ENCODE data around the gene TENM4.
"Not testable (repeated sequence)": the region's sequence is repeated elsewhere in the genome, so short reads cannot be mapped to it uniquely, and the experiment has no call there.

Gene TENM4

DNA sequence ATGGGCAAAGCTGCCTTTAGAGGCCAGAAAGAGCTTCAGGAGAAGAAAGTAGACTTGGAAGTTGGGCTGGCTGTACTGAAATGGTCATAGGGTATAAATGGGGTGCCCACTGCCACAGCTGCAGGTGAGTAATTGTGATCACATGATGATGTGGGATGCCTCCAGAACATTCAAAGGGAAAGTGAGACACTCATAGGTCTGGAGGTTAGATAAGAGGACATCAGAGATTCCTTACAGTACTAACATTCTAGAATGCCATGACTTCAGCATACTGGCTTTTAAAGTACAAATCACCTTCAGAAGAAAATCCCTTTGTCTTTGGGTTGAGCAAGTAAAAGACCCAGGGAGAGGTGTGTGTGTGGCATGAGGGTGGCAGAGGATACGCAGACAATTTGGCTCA, 419.2 kb downstream of the TENM4 start:
- DNase-seq (ENCODE audit: low spot score), result no peak

DNA sequence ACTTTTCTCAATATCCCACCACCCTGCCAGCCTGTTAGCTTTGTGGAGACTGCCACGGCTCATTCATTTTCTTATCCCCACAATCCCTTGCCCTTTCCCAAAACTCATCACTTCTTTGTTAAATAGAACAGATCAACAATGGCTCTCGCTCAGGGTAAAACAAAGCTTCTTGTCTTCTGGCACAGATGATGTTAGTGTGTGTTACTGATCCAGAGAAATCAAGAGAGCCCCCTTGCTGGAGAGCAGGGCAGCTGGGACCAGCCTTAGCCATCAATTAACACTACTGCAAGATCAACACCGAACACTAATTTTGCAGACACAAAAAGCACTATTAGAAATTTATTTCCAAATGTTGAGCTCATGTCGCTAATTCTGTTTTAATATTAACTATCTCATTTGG, 420.9 kb downstream of the TENM4 start:
- no peak for DNase-seq (ENCODE audit: low spot score)

DNA sequence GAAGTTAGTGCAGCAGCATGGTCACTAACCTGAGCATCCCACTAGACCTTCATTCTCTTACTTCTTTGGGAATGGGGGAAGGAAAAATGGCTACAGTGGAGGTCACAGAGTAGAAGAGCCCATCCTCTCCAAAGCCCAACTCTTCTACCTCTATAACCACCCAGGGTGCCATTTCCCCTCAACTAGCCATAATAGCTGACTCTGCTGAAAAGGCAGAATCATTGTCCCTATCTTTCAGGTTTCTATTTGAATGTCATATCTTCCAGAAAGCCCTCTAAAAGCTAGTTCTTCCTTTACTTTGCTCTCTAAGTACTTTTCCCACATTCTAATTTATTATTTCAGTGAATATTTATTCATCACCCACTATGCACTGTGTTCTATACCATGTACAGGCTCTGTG, 421.6 kb downstream of the TENM4 start:
- no peak for DNase-seq (ENCODE audit: low spot score)

DNA sequence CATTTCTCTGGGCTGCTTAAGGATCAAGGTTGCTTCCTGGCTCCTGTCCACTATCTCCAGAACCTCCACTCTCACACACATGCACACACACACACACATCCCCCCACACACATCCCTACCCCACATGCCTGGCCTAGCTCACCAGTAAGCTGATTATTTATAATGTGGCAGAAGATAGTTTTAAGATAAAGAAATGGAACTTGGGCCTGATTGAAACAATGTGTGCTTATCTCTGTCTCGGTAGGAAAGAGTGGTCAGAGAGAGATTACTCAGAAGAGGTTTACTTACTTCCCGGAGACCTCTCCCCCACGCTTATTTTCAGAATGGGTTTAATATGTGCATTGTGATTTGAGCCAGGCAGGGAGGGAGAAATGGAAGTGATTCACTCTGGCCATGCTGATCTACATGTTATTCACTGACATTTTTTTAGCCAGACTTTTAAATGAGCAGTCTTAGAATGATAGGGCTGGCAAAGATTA, 422.4 kb downstream of the TENM4 start:
- peak; percentile 40 for DNase-seq (ENCODE audit: low spot score)

DNA sequence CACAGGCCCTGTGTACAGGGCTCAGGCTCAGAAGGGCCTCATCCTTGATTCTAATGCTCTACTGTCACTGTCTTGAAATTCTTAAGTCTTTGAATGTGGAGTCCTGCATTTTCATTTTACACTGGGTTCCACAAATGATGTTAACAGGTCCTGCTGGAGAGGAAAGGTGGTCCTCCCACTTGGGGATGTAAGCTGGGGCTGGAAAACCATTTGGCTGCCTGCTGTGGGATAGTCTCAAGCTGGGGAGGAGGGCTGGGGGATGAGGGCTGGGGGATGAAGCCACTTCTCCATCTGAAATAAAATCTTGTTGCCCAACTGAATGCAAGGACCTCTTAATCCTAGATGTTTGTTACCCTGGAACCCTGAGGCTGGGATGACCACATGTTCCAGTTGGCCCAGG, 423.0 kb downstream of the TENM4 start:
- DNase-seq (ENCODE audit: low spot score), result no peak

DNA sequence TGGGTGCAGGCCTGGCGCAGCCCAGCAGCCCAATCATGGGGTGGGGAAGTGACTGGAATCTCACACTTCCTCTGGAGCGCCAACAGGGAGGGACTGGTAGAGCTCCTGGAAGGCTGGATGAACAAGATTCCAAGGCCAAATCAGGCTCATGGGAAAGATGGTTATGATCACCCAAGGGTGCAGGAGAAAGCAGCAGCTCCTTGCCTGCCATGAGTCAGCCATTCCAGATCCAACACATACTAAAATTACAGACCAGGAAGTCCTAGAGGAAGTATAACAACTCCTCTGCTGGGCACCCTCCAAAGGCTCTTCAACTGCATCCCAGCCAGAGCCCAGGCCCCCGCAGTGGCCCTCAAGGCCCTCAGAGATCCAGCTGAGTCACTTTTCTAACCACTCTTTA, 427.3 kb downstream of the TENM4 start:
- DNase-seq (ENCODE audit: low spot score), result peak; percentile 24

DNA sequence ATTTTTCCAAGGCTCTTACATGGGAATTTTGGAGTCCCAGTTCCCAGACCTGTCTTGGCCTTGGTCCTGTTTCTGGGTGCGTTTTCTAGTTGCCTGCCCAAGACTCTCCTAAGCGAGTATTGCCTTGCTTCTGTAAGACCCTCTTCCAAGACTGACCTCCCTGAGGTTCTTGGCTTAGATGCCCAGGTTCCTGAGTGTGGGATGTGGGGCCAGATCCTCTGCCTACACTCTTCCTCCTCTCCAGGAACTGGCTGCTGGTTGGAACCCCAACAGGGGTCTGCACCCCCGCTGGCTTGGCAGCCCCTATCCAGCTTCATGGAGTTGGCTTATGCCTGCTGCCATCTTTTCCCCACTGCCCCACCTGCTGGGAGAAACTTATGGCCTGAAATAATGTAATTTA, 429.5 kb downstream of the TENM4 start:
- no peak for DNase-seq (ENCODE audit: low spot score)

DNA sequence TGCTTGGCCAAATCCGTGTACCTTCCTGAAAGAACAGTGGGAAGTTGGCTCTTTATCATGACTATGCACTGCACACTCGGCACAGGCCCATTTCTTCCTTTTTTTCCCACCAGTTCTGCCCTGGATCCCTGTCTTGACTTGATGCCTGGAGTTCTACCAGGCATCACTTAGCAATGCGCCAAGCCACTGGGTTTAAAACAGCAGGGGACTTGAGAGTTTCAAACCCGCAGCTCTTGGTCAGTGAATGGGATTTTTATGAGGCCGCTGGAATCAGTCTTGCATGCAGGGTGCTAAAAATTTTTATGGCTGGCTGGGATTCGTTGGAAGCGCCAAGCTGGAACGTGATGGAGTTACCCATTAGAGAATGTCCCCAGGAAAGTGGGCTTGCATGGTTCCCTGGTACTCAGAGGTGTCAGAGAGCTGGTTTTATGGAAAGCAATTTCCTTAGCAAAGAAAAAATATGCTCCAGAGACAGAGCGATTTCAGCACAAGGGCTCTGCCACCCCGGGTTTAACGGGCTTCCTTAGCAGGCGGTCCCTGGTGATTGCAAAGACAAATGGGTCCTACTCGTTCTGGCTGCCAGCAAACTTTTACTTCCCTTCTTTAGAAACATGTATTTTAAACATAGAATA, 432.9 kb downstream of the TENM4 start:
- no peak for DNase-seq (ENCODE audit: low spot score)

DNA sequence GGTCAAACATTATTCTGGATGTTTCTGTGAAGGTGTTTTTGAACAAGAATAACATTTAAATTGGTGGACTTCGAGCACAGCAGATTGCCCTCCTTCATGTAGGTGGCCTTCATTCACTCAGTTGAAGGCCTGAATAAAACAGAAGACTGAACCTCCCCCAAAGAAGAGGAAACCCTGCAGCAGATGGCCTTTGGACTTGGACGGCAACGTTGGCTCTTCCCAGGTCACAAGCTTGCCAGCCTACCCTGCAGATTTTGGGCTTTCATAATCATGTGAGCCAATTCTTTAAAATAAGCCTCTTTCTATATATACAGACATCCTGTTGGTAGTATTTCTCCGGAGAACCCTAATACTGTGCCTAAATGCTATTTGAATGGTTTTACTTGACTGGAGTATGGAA, 434.0 kb downstream of the TENM4 start:
- no peak for DNase-seq (ENCODE audit: low spot score)

DNA sequence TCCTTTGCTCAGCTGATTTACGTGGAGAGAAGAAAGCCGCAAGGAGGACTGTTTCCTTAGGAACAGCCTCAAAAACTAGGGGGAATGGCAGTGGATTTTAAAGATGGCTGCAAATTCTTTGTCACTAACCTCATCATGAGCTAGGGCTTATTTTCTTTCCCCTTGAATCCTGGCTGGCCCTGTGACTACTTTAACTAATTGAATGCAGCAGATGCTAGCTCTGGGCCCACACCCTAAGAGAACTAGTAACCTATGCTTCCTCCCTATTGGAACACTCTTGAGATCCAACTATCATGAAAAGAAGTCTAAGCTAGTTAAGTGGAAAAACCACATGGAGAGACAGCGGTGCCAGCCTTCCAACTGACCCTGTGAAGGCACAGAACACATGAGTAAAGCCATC, 444.8 kb downstream of the TENM4 start:
- no peak for DNase-seq (ENCODE audit: low spot score)

DNA sequence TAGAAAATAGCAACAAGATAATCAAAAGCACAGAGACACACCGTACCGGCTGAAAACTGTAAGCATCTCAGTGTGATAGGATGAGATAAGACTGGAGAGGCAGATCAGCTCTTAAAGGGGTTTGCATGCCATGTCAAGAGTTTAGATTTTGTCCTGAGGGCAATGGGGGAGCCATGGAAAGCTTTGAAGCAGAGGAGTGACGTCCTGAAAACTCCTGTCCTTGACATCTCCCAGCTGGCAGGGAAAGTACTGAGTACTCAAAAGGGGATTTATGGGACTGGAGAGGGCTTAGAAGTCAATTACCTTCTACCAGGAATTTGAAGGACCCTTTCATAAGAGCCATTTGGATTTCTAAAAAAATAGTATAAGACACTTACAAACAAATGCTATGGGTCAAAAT, 445.7 kb downstream of the TENM4 start:
- DNase-seq (ENCODE audit: low spot score), result no peak

DNA sequence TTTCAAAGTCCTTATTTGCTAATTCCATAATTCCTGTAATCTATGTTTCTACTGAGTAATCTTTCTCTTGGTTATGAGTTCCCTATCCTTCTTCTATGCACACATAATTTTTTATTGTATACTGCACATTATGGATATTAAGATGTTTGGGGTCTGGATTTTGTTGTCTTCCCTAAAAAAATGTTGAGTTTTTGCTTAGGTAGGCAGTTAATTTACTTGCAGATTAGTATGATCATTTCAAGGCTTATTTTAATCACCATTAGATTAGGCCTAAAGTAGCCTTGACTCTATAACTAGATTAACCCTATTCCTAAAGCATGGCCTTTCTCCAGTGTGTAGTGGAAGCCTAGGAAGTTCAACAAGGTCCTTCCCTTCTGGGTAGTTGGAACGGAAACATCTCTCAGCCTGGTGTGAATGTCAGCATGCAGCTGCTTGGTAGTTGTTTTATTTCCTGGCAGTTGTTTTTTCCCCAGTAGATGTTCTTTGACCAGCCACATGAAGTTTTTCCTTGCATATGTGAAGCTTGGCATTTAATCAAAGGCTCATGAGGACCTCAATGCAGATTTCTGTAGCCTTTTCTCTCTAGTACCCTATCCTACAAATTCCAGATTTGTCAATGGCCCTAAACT, 446.9 kb downstream of the TENM4 start:
- DNase-seq (ENCODE audit: low spot score), result no peak

DNA sequence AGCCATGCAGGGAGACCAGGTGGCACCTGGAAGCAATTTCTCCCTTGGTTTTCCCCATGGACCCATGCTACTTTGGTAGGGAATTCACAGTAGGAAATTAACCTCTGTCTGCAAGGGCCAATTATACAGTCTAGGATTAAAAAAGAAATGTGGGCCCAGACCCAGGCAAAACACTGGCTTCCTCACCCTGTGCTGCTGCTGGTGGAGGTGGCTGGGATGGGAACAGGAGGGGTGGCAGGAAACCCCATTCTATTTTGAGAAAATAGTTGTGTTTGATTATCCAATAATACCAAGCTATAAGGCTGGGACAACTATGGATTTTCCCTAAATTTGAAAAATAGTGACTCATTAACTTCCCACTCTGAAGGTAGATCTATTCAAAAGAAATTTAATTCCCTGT, 449.1 kb downstream of the TENM4 start:
- no peak for DNase-seq (ENCODE audit: low spot score)

DNA sequence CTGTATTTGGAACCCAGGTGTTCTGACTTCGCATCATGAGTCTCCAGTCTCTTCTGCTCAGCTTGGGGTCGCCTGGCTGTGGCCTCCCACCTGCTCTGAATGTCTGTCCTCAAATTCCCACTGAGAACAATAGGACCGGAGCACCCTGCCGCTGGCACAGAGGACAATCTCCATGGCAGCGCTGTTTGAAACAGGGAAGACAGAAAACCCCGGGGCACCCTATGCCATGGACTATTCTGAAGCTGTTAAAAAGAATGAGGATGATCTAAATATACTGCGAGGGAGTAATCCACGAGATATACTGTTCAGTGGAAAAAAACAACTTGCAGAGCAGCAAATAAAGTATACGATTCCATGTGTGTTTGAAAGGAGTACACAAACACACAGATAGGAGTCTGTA, 450.6 kb downstream of the TENM4 start:
- DNase-seq (ENCODE audit: low spot score), result no peak

DNA sequence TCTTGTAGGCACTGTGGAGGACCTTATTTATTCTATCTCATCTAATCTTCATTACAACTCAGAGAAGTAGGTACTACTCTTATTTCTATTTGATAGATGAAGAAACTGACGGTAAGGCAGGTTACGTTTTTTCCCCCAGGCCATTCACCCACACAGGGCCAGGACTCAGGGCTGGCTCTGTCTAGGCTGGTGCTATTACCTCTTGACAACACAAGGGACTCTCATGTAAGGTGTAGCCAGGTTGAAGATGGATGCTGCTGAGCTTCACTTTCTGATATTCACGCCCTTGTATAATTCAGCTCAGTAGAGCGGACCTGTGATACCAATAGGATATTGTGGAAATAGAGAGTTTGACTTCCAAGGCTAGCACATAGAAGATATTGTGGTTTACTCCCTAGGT, 453.1 kb downstream of the TENM4 start:
- DNase-seq (ENCODE audit: low spot score), result no peak

DNA sequence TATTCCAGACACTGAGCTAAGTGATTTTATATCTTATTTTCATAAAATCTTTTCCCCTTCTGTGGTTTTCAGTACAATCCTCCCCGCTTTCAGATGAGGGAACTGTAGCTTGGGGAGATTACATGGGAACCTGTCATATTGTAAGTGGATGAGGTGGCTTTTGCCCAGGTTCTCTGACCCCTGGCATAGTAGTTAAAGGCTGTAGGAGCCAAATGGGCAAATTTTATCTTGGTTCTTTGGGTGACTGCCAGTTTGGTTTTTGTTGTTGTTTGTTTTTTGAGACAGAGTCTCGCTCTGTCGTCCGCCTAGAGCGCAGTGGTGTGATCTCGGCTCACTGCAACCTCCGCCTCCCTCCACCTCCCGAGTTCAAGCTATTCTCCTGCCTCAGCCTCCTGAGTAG, 454.5 kb downstream of the TENM4 start:
- DNase-seq (ENCODE audit: low spot score), result no peak

DNA sequence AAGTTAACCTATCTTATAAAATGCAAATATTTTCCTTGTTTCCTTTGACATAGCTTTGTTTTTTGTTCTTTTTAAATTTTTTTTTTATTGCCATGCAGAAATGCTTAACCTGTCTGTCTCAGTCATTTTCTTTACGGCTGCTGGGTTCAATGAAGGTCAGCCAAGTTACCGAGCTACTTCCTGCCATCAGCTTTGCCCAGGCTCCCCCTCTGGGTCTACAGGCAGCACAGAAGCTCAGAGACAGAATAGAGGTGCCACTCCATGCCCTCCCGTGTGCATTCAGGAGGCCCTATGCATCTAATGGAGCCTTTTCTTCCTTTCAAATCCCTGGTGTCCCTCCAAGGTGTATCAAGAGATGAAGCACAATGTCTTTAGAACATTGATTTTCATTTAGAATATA, 455.2 kb downstream of the TENM4 start:
- no peak for DNase-seq (ENCODE audit: low spot score)

DNA sequence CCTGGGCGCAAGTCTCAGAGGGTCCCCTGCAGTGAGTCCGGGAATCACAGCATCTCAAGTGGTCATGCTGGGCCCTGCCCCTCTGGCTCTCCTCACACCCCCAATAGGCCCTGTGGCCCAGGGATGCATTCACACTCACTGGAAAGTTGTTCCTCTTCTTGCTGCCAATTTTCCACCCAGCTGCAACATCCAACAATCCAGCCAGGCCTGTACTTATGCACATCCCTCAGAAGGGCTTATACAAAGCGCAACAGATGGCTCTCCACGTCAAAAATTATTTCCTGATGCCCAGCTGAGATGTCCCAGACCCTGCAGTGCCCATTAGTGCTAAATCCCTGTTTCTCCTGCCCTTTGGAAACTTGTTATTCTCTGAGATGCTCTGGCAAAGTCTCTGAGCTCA, 458.4 kb downstream of the TENM4 start:
- no peak for DNase-seq (ENCODE audit: low spot score)

DNA sequence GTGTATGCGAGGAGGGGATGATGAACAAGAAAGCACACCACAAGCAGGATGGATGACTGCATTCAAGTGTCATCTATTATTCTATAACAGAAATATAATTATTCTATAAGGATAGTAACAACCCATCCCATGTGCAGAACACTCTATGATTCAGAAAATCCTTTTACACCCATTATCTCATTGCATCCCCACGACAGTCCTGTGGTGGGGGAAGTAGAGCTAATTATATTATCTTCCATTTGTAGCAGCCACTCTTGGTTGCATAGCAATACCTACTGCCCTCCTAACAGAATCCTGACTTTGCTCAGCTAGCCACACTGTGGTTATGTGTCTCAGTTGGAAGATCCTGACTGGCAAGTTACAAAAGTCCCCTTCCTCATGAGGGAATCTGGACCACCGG, 459.7 kb downstream of the TENM4 start:
- DNase-seq (ENCODE audit: low spot score), result no peak

DNA sequence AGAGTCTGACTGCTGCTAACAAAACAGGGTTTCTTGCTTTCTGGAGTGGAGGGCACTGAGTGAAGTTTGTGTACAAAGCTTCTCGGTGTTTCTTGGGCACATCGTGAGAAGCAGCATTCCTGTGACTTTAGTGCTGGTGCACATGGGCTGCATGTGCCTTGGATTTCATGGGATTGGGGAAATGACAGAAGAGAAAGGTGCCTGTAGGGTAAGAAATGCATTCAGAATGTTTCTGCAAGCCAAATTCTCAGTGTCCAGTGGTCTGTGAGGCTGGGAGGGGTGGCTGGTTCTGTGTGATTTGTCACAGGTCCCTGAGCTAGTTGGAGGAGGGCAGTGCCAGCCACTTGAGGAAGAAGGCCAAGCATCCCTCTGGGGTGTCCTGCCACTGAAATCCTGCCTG, 462.0 kb downstream of the TENM4 start:
- no peak for DNase-seq (ENCODE audit: low spot score)

DNA sequence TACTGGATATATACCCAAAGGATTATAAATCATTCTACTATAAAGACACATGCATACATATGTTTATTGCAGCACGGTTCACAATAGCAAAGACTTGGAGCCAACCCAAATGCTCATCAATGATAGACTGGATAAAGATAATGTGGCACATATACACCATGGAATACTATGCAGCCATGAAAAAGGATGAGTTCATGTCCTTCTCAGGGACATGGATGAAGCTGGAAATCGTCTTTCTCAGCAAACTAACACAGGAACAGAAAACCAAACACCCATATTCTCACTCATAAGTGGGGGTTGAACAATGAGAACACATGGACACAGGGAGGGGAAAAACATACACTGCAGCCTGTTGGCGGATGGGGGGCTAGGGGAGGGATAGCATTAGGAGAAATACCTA, 463.0 kb downstream of the TENM4 start:
- not testable (repeated sequence) for DNase-seq (ENCODE audit: low spot score)

DNA sequence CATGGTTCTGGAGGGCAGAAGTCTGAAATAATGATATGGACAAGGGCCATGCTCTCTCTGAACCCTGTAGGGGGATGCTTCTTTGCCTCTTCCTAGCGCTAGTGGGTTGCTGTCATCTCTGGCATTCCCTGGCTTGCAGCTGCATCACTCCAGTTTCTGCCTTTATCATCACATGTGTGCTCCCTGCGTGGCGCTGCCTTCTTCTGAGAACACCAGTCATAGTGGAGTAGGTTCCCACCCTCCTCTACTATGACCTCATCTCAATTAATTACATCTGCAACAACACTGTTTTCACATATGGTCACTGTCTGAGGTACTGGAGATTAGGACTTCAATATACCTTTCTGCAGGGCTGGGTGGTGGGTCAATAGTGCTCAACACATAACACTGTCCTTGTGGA, 463.8 kb downstream of the TENM4 start:
- no peak for DNase-seq (ENCODE audit: low spot score)

DNA sequence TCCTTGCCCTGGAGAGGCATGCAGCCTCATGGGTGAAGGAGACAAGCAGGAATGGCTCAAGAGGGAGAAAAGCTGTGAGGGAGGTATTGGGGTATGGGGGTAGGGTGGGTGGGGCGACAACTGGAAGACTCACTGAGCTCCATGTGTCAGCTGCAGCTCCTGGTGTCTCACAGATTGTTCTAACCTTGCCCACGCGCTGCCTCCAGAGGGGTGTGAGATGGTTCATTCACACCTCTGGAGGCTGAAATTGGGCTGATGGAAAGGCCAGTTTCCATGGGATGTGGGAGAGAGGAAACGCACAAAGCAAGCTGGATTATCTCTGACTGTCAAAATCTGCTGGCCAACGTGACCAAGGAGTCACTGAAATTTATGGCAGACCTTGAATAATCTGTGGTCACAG, 465.7 kb downstream of the TENM4 start:
- DNase-seq (ENCODE audit: low spot score), result no peak

DNA sequence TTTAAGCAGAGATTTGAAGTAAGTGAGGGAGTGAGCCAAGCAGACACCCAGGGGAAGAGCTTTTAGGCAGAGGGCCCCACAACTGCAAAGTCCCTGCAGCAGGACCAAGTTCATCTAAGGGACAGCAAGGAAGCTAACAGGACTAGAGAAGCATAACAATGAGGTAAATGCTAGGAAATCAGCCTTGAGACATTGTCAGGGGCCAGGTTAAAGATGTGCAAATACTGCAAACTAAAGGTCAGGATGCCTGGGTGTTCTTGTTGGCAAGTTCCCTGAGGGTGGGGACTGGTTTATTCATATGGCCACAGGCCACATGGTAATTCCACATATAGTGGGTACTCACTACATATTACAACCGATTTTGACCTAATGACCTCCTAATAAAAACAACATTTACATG, 467.0 kb downstream of the TENM4 start:
- DNase-seq (ENCODE audit: low spot score), result no peak

All from AG08396 (cell line).